ENCODE measurements around the gene GPR63. TPM values are rescaled to one million over a fixed set of nuclear protein-coding genes. Genes with fewer than 3 reads are reported as not detected.

Gene GPR63
- total and polyA plus RNA-seq, 12 donors, result 0.06 to 2.5 (median 0.78) TPM

- Histone ChIP-seq H3K27ac (no peak overlapping the region), H3K4me3 (no peak overlapping the region)
- intact Hi-C loops (cut with DNase I), result no loop called here
These were observed 61.4 kb downstream of the GPR63 start for GRCh38 chr6:96775727-96776400.

GRCh38 chr6:96766769-96767168 lies 70.5 kb downstream of the GPR63 start:
- Histone ChIP-seq H3K27ac (no peak overlapping the region), H3K27me3 (peaks cover 0 to 5% (median 0%) of the 10 kb centered on the region in 7 donors), H3K4me1 (no peaks in the 10 kb centered on the region), H3K4me3 (no peak overlapping the region), H3K9me3 (peaks cover 0 to 10% (median 0%) of the 10 kb centered on the region in 11 donors), H3K36me3 (no peaks in the 10 kb centered on the region)
- DNase-seq, result no peak
- TF ChIP-seq CTCF (IDR thresholded peaks at IDR 0.05), result no peak
- no peak for ATAC-seq
- intact Hi-C loops (cut with DNase I), result loop anchor here in 2 of 10 donors (10.0 kb wide), 2 partner anchors 142 to 222 kb away; no protein-coding TSS in a partner anchor

More at GRCh38 chr6:96775727-96776400, 61.4 kb downstream of the GPR63 start:
- Histone ChIP-seq H3K36me3 (no peaks in the 10 kb centered on the region), H3K4me1 (no peaks in the 10 kb centered on the region), H3K9me3 (peaks cover 0 to 5% (median 0%) of the 10 kb centered on the region in 11 donors), H3K27me3 (no peaks in the 10 kb centered on the region)
- ATAC-seq, result no peak
- TF ChIP-seq CTCF (IDR thresholded peaks at IDR 0.05), result no peak
- DNase-seq, result no peak
- WGBS, 2 donors, result 49 to 53% methylated on average over 2 of the region's 2 CpGs

GRCh38 chr6:96762599-96762998 lies 74.7 kb downstream of the GPR63 start:
- no peak overlapping the region for H3K27ac ChIP-seq
- intact Hi-C loops (cut with DNase I), result loop anchor here in 3 of 10 donors (5.0 to 10.0 kb wide), 3 partner anchors 138 to 220 kb away; no protein-coding TSS in a partner anchor
- no peak for DNase-seq
- no peaks in the 10 kb centered on the region for H3K9me3 ChIP-seq
- H3K4me3 ChIP-seq, result no peak overlapping the region
- WGBS, 2 donors, result 78 to 83% methylated on average over 6 of the region's 6 CpGs
- TF ChIP-seq CTCF (IDR thresholded peaks at IDR 0.05), result no peak
- H3K36me3 ChIP-seq, result no peaks in the 10 kb centered on the region
- no peak for ATAC-seq
- H3K27me3 ChIP-seq, result peaks cover 0 to 5% (median 0%) of the 10 kb centered on the region in 7 donors
- no peaks in the 10 kb centered on the region for H3K4me1 ChIP-seq

- WGBS, 2 donors, result 84 to 87% methylated on average over 12 of the region's 12 CpGs
- H3K27ac ChIP-seq, result no peak overlapping the region
- no peak for ATAC-seq
- no peaks in the 10 kb centered on the region for H3K9me3 ChIP-seq
- TF ChIP-seq CTCF (IDR thresholded peaks at IDR 0.05), result no peak
- peaks cover 0 to 5% (median 0%) of the 10 kb centered on the region in 7 donors for H3K27me3 ChIP-seq
- no peak overlapping the region for H3K4me3 ChIP-seq
- no peaks in the 10 kb centered on the region for H3K4me1 ChIP-seq
- intact Hi-C loops (cut with DNase I), result loop anchor here in 3 of 10 donors (5.0 to 10.0 kb wide), 3 partner anchors 137 to 219 kb away; no protein-coding TSS in a partner anchor
- no peak for DNase-seq
- no peaks in the 10 kb centered on the region for H3K36me3 ChIP-seq
These were observed 75.5 kb downstream of the GPR63 start for GRCh38 chr6:96761794-96762193.

Data from heart right ventricle (tissue), 16 donors.